HepG2 (cell line): ENCODE results near the gene TMEM47. TPM values are rescaled to one million over a fixed set of nuclear protein-coding genes. Genes with fewer than 3 reads are reported as not detected.

ENCODE experiments used
- ATAC-seq: fragments of 200-7000 bp; cut with Tn5 transposase; 3 replicates; pipeline ENCODE4 v1.9.1; 2020; ENCODE audit warnings: mild to moderate bottlenecking, moderate library complexity
- BruUV-seq: library from RNA; stranded (reverse); fragments of 400-500 nt; replicated peaks from 2 replicates; lab custom pipeline; 2021; lab: Mats Ljungman, UMichigan
- CTCF ChIA-PET: fragments of 300-600 bp; formaldehyde crosslinking; extraction: SDS; loops from one replicate; lab custom pipeline; 2021; ENCODE audit warnings: low total read pairs, inconsistent platforms, low intra/inter-chr PET ratio; lab: Yijun Ruan, JAX
- POLR2A ChIA-PET: fragments of 350-600 bp; sonication (Branson Sonifier 250); formaldehyde crosslinking; loops from one replicate; lab custom pipeline; 2020; ENCODE audit warnings: antibody characterized with exemption, inconsistent platforms; lab: Yijun Ruan, JAX
- DNase-seq: peaks from one replicate; pipeline ENCODE4 v3.0.0-alpha.2; 2015; ENCODE audit warnings: low spot score
- FAIRE-seq: peaks from 3 replicates; lab custom pipeline; 2011; peaks lifted over from hg19 to GRCh38; lab: Jason Lieb, UNC
- H2AFZ ChIP-seq: one replicate; pipeline ENCODE4 v1.6.1; 2011; ENCODE audit warnings: low read length, inconsistent platforms
- H3K27ac ChIP-seq: fragments of 300-600 bp; 3 replicates; pipeline ENCODE4 v1.8.0; 2011; ENCODE audit warnings: mixed run types, mild to moderate bottlenecking, mixed read lengths, low read length, inconsistent platforms; ENCODE audit not compliant: insufficient read depth; ENCODE audit errors: extremely low read length
- H3K27me3 ChIP-seq, 2 experiments: fragments of 200-600 bp in 1 of 2; 2 replicates in 1 of 2; 3 replicates in 1 of 2; pipeline versions ENCODE4 v1.6.0 to v1.8.0; 2011; ENCODE audit warnings: low read length in 2 of 2, mild to moderate bottlenecking in 2 of 2, moderate library complexity in 2 of 2, inconsistent platforms in 1 of 2; ENCODE audit not compliant: insufficient read depth in 2 of 2, control insufficient read depth in 1 of 2
- H3K36me3 ChIP-seq, 2 experiments: fragments of 200-600 bp in 1 of 2; replicated peaks in 1 of 2; 2 replicates in 1 of 2; 3 replicates in 1 of 2; pipeline versions ENCODE4 v1.5.1 to v1.8.0; 2011; ENCODE audit warnings: low read length in 2 of 2, inconsistent platforms in 1 of 2; ENCODE audit not compliant: insufficient read depth in 2 of 2, control insufficient read depth in 1 of 2
- H3K4me1 ChIP-seq: 2 replicates; pipeline ENCODE4 v1.5.1; 2012; ENCODE audit warnings: low read length, inconsistent platforms; ENCODE audit not compliant: insufficient read depth
- H3K4me2 ChIP-seq: 2 replicates; pipeline ENCODE4 v1.6.0; 2011; ENCODE audit warnings: low read depth, low read length, inconsistent platforms
- H3K4me3 ChIP-seq, 3 experiments: fragments of 200-600 bp in 1 of 3; sonication (generic), shearing (Covaris generic) in 1 of 3; replicated peaks in 1 of 3; 2 replicates each; pipeline ENCODE4 v1.5.1; 2011 to 2016; ENCODE audit warnings: low read length in 3 of 3, inconsistent platforms in 2 of 3, low read depth in 2 of 3, mild to moderate bottlenecking in 2 of 3, control low read depth in 1 of 3, mixed read lengths in 1 of 3; ENCODE audit not compliant: insufficient read depth in 1 of 3
- H3K79me2 ChIP-seq: one replicate; pipeline ENCODE4 v1.6.1; 2011; ENCODE audit warnings: low read length, inconsistent platforms; ENCODE audit not compliant: insufficient read depth
- H3K9ac ChIP-seq: 2 replicates; pipeline ENCODE4 v1.6.0; 2011; ENCODE audit warnings: mild to moderate bottlenecking, low read depth, low read length, inconsistent platforms; ENCODE audit not compliant: insufficient read depth
- H3K9me3 ChIP-seq: 2 replicates; pipeline ENCODE4 v1.5.1; 2012; ENCODE audit warnings: mild to moderate bottlenecking, low read length
- H4K20me1 ChIP-seq: 2 replicates; pipeline ENCODE4 v1.6.0; 2011; ENCODE audit warnings: inconsistent platforms, mild to moderate bottlenecking, low read length, moderate library complexity; ENCODE audit not compliant: insufficient read depth
- HIC2 ChIP-seq: sonication (generic); formaldehyde crosslinking; IDR thresholded peaks from 2 replicates; pipeline ENCODE4 v1.9.0; 2022; ENCODE audit warnings: low read depth, missing genetic modification reagents
- JUN ChIP-seq: sonication (generic); formaldehyde crosslinking; IDR thresholded peaks from 2 replicates; pipeline ENCODE4 v1.4.0; 2020; ENCODE audit warnings: mild to moderate bottlenecking, missing genetic modification reagents
- MEIS2 ChIP-seq: sonication (generic); formaldehyde crosslinking; IDR thresholded peaks from 2 replicates; pipeline ENCODE4 v1.9.0; 2021; ENCODE audit warnings: mild to moderate bottlenecking, missing genetic modification reagents
- NAIF1 ChIP-seq: sonication (generic); formaldehyde crosslinking; IDR thresholded peaks from 2 replicates; pipeline ENCODE4 v1.5.0; 2020; ENCODE audit warnings: mild to moderate bottlenecking, missing genetic modification reagents, borderline replicate concordance
- NCOA5 ChIP-seq: sonication (generic); formaldehyde crosslinking; IDR thresholded peaks from 2 replicates; pipeline ENCODE4 v1.4.0; 2020; ENCODE audit warnings: missing genetic modification reagents
- PAX8 ChIP-seq: sonication (generic); formaldehyde crosslinking; IDR thresholded peaks from 2 replicates; pipeline ENCODE4 v1.8.0; 2022; ENCODE audit warnings: mild to moderate bottlenecking, missing genetic modification reagents, borderline replicate concordance
- YEATS4 ChIP-seq: sonication (generic); formaldehyde crosslinking; IDR thresholded peaks from 2 replicates; pipeline ENCODE4 v1.4.0; 2020; ENCODE audit warnings: missing genetic modification reagents, borderline replicate concordance
- ZNF143 ChIP-seq: sonication (generic); formaldehyde crosslinking; IDR thresholded peaks from 2 replicates; pipeline ENCODE4 v1.4.0; 2020; ENCODE audit warnings: missing genetic modification reagents
- ZNF282 ChIP-seq: fragments of 450-650 bp; IDR thresholded peaks from 2 replicates; pipeline ENCODE4 v1.6.1; 2018; ENCODE audit not compliant: partially characterized antibody
- ZNF44 ChIP-seq: sonication (generic); formaldehyde crosslinking; IDR thresholded peaks from 2 replicates; pipeline ENCODE4 v1.5.1; 2020; ENCODE audit warnings: mild to moderate bottlenecking, missing genetic modification reagents
- ZNF530 ChIP-seq: sonication (generic); formaldehyde crosslinking; IDR thresholded peaks from 2 replicates; pipeline ENCODE4 v1.5.0; 2020; ENCODE audit warnings: low read depth, mild to moderate bottlenecking, missing genetic modification reagents
- ZNF556 ChIP-seq: sonication (generic); formaldehyde crosslinking; IDR thresholded peaks from 2 replicates; pipeline ENCODE4 v1.4.0; 2020; ENCODE audit warnings: mild to moderate bottlenecking, missing genetic modification reagents, borderline replicate concordance
- ZNF598 ChIP-seq: sonication (generic); formaldehyde crosslinking; IDR thresholded peaks from 2 replicates; pipeline ENCODE4 v1.5.1; 2020; ENCODE audit warnings: mild to moderate bottlenecking, missing genetic modification reagents, borderline replicate concordance
- ZNF619 ChIP-seq: sonication (generic); formaldehyde crosslinking; IDR thresholded peaks from 2 replicates; pipeline ENCODE4 v1.4.0; 2020; ENCODE audit warnings: mild to moderate bottlenecking, missing genetic modification reagents
- ZNF772 ChIP-seq: sonication (generic); formaldehyde crosslinking; IDR thresholded peaks from 2 replicates; pipeline ENCODE4 v1.5.0; 2020; ENCODE audit warnings: mild to moderate bottlenecking, missing genetic modification reagents
- WGBS: methylation state at CpG from one replicate; pipeline ENCODE4 v1.1.6; 2017; ENCODE audit warnings: low lambda C conversion rate; 5-methylcytosine and 5-hydroxymethylcytosine counted together
- in situ Hi-C: cut with HindIII; loops from 2 replicates; pipeline ENCODE4 v1.10.0; 2017; ENCODE audit warnings: low pct_unique_long_range_greater_than_20kb; ENCODE audit not compliant: extremely low pct_ligation_motif_present
- intact Hi-C: fragments of 100-400 bp; cut with micrococcal nuclease; formaldehyde crosslinking; loops from one replicate; pipeline ENCODE4 v1.10.0; 2022; ENCODE audit not compliant: unreplicated experiment
- polyA plus RNA-seq, 8 experiments: library from polyadenylated mRNA; depleted of rRNA in 3 of 8; stranded (reverse) in 7 of 8; unstranded in 1 of 8; fragments of >200 nt; fragmentation: Illumina TruSeq in 4 of 8; extraction: Trizol in 4 of 8; gene quantifications; 2 replicates each; pipeline versions ENCODE4 v1.2.1 to v1.2.3, GENCODE V29; 2011 to 2016; ENCODE audit warnings: low read depth in 4 of 8, missing spikeins in 1 of 8, mixed read lengths in 1 of 8; ENCODE audit not compliant: insufficient read depth in 1 of 8
- total RNA-seq, 5 experiments: library from RNA; depleted of rRNA; stranded (reverse); fragments of >200 nt; fragmentation: Illumina TruSeq; extraction: Trizol; gene quantifications; 2 replicates each; pipeline ENCODE4 v1.2.3, GENCODE V29; 2016; ENCODE audit warnings: low read depth in 1 of 5
- TF ChIP-seq, protein P1 (sequence below): IDR thresholded peaks from 2 replicates; pipeline ENCODE4 v1.6.1; 2012; ENCODE audit warnings: low read depth, low read length, improper control_type of control experiment
- TF ChIP-seq, protein P2 (sequence below): sonication (generic); formaldehyde crosslinking; IDR thresholded peaks from 2 replicates; pipeline ENCODE4 v1.5.1; 2020; ENCODE audit warnings: missing genetic modification reagents, mild to moderate bottlenecking, borderline replicate concordance
- TF ChIP-seq, protein P3 (sequence below): sonication (generic); formaldehyde crosslinking; IDR thresholded peaks from 2 replicates; pipeline ENCODE4 v1.8.0; 2022; ENCODE audit warnings: low read depth, missing genetic modification reagents

The TMEM47 gene
- total and polyA plus RNA-seq, 2 of the 13 experiments (the other 11 are each of a cell fraction or from before 2014, with no cell fraction given): not detected

DNA sequence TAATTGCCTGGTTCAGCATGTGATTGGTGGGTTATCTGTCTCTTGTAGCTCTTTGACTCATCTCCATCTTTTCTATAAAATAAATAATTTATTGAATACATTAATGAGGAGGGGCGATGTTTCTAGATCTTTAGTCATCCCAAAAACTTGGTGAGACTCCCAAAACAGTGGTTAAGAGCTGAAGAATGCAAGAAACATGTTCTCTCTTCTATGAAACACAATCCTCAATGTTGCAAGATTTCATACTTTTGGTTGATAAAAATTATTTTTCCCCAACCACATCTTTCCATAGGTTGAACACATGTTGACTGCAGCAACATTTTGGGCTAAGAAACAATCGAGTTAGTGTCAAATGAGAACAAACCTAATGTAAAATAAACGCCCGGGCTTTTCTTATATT is 1.2 kb upstream of the TMEM47 start (continued):
- no peak for TF ChIP-seq NCOA5 (CRISPR knock-in tag)
- no peak for TF ChIP-seq PAX8
- TF ChIP-seq ZNF556 (CRISPR knock-in tag): no peak
- TF ChIP-seq ZNF772: no peak
- TF ChIP-seq HIC2 (CRISPR knock-in tag): no peak
- TF ChIP-seq MEIS2 (CRISPR knock-in tag): no peak
- TF ChIP-seq, protein P1, sequence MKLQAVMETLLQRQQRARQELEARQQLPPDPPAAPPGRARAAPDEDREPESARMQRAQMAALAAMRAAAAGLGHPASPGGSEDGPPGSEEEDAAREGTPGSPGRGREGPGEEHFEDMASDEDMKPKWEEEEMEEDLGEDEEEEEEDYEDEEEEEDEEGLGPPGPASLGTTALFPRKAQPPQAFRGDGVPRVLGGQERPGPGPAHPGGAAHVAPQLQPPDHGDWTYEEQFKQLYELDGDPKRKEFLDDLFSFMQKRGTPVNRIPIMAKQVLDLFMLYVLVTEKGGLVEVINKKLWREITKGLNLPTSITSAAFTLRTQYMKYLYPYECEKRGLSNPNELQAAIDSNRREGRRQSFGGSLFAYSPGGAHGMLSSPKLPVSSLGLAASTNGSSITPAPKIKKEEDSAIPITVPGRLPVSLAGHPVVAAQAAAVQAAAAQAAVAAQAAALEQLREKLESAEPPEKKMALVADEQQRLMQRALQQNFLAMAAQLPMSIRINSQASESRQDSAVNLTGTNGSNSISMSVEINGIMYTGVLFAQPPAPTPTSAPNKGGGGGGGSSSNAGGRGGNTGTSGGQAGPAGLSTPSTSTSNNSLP: no peak

- H4K20me1 ChIP-seq: no peaks in the 10 kb centered on the region
- no peak for ATAC-seq
- ChIA-PET CTCF (no interaction called here), POLR2A (no interaction called here)
- no peaks in the 10 kb centered on the region for H3K36me3 ChIP-seq
- intact Hi-C loops: no loop called here
- no peak overlapping the region for H2AFZ ChIP-seq
- no peak for DNase-seq
- TF ChIP-seq YEATS4 (no peak), ZNF44 (CRISPR knock-in tag) (no peak), ZNF282 (no peak), ZNF619 (CRISPR knock-in tag) (no peak), ZNF143 (CRISPR knock-in tag) (no peak), NAIF1 (CRISPR knock-in tag) (no peak), JUN (CRISPR knock-in tag) (no peak), ZNF598 (CRISPR knock-in tag) (no peak), ZNF530 (CRISPR knock-in tag) (no peak)
- TF ChIP-seq, protein P2, sequence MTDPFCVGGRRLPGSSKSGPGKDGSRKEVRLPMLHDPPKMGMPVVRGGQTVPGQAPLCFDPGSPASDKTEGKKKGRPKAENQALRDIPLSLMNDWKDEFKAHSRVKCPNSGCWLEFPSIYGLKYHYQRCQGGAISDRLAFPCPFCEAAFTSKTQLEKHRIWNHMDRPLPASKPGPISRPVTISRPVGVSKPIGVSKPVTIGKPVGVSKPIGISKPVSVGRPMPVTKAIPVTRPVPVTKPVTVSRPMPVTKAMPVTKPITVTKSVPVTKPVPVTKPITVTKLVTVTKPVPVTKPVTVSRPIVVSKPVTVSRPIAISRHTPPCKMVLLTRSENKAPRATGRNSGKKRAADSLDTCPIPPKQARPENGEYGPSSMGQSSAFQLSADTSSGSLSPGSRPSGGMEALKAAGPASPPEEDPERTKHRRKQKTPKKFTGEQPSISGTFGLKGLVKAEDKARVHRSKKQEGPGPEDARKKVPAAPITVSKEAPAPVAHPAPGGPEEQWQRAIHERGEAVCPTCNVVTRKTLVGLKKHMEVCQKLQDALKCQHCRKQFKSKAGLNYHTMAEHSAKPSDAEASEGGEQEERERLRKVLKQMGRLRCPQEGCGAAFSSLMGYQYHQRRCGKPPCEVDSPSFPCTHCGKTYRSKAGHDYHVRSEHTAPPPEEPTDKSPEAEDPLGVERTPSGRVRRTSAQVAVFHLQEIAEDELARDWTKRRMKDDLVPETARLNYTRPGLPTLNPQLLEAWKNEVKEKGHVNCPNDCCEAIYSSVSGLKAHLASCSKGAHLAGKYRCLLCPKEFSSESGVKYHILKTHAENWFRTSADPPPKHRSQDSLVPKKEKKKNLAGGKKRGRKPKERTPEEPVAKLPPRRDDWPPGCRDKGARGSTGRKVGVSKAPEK: no peak
- TF ChIP-seq, protein P3, sequence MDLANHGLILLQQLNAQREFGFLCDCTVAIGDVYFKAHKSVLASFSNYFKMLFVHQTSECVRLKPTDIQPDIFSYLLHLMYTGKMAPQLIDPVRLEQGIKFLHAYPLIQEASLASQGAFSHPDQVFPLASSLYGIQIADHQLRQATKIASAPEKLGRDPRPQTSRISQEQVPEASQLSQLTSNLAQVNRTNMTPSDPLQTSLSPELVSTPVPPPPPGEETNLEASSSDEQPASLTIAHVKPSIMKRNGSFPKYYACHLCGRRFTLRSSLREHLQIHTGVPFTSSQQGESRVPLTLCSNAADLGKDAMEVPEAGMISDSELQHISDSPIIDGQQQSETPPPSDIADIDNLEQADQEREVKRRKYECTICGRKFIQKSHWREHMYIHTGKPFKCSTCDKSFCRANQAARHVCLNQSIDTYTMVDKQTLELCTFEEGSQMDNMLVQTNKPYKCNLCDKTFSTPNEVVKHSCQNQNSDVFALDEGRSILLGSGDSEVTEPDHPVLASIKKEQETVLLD (CRISPR knock-in tag): no peak
- TF ChIP-seq, all 625 proteins: peak for 0
- no TSS peak for BruUV-seq
- in situ Hi-C loops: no loop called here
- 58% methylated on average over 9 of the region's 13 CpGs for WGBS
- no peaks in the 10 kb centered on the region for H3K27me3 ChIP-seq
- no peak overlapping the region for H3K4me3 ChIP-seq
- H3K9ac ChIP-seq: no peak overlapping the region
- H3K4me2 ChIP-seq: no peak overlapping the region
- no peak for FAIRE-seq
- H3K27ac ChIP-seq: no peak overlapping the region
- no peaks in the 10 kb centered on the region; the same call in 1 of the 2 replicates for H3K9me3 ChIP-seq
- no peaks in the 10 kb centered on the region for H3K4me1 ChIP-seq
- H3K79me2 ChIP-seq: no peaks in the 10 kb centered on the region
These were observed 613 bp upstream of the TMEM47 start for GRCh38 chrX:34657726-34658070.
